ENCODE measurements around the gene GAST.
"Not testable (repeated sequence)": the region's sequence is repeated elsewhere in the genome, so short reads cannot be mapped to it uniquely, and the experiment has no call there.

GAST gene

GRCh38 chr17:41684035-41684434 lies 28.1 kb upstream of the GAST start:
- no peak for DNase-seq

GRCh38 chr17:41685753-41686152 lies 26.4 kb upstream of the GAST start:
- DNase-seq: not testable (repeated sequence)

- no peak for DNase-seq
Measured at GRCh38 chr17:41686281-41686680, 25.9 kb upstream of the GAST start.

- peak in 3 of 4 experiments; percentile 19 to 52 (median 51) for DNase-seq
Measured at GRCh38 chr17:41687828-41688640, 24.1 kb upstream of the GAST start.

GRCh38 chr17:41688641-41689496 lies 23.3 kb upstream of the GAST start, which contains the start of gene EIF1:
Gene EIF1, plus strand, starts transcription at chr17:41688885. Its CDS starts 154 bp downstream, at chr17:41689039.
- DNase-seq: peak; percentile 99 to 100 (median 100)

- DNase-seq: peak in 1 of 4 experiments; percentile 17
Measured at GRCh38 chr17:41689497-41690299, 22.4 kb upstream of the GAST start.

- no peak for DNase-seq
Measured at GRCh38 chr17:41690497-41690896, 21.6 kb upstream of the GAST start.

GRCh38 chr17:41691031-41691777 lies 20.9 kb upstream of the GAST start:
- no peak for DNase-seq

- DNase-seq: no peak
Measured at GRCh38 chr17:41692722-41693521, 19.2 kb upstream of the GAST start.

- no peak for DNase-seq
Measured at GRCh38 chr17:41695134-41695661, 16.9 kb upstream of the GAST start.

- DNase-seq: peak; percentile 16 to 60 (median 50)
Measured at GRCh38 chr17:41695954-41696757, 16.0 kb upstream of the GAST start.

- DNase-seq: no peak
Measured at GRCh38 chr17:41697122-41697962, 14.8 kb upstream of the GAST start.

GRCh38 chr17:41700843-41701242 lies 11.3 kb upstream of the GAST start:
- not testable (repeated sequence) for DNase-seq

GRCh38 chr17:41702712-41703111 lies 9.4 kb upstream of the GAST start:
- DNase-seq: no peak

- DNase-seq: no peak
Measured at GRCh38 chr17:41705271-41705991, 6.7 kb upstream of the GAST start.

- DNase-seq: no peak
Measured at GRCh38 chr17:41707803-41708669, 4.1 kb upstream of the GAST start.

- DNase-seq: no peak
Measured at GRCh38 chr17:41710472-41711090, 1.6 kb upstream of the GAST start.
